ENCODE data around the gene MNX1.

The MNX1 gene

DNA sequence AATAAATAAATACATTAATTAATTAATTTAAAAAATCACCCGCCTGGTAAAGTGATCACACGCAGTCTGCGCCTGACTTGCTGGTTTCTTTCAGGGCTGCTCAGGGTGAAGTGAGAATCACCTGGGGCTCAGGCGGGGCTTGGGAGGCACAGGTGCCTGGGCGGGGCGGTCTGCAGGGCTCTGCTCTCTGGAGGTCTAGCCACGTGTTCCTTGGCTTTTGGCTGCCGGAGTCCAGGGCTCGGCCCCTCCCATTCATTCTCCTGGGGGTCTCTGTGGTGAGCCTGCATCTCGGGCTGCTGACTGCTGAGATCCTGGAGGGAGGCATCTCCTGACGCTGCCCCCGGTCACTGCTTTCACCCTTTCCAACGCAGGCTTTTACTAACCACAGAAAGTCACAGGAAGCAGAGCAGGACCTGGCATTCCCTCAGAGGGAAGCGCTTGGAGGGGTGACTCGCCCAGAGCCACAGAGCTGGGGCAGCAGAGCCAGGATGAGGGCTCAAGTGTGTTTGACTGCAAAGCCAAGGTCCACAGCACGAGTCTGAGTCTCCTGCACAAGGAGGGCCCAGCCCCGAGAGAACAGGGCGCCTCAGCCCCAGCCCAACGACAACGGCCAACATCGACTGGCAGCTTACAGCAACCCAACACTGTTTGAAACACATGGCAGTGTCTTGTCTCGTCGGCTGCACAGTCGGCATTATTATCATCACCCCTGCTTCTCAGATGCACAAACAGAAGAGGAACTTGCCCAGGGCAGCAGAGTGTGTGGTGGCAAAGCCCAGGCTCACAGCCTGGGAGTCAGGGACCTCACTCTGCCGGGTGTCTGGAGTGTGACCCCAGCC lies 22.4 kb upstream of the MNX1 start:
- no peak for DNase-seq

DNA sequence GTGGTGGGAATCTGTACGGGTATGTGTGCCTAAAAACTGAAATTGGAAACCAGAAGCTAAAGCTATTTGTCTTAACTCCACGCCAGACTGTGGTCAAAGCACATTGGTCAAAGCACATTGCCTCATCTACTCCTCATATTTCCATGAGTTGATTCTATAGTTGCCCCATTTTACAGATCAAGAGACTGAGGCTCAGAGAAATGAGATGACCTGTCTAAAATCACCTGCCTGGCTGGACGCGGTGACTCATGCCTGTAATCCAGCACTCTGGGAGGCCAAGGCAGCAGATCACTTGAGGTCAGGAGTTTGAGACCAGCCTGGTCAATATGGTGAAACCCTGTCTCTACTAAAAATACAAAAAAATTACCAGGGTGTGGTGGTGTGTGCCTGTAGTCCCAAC lies 21.7 kb upstream of the MNX1 start:
- DNase-seq: no peak

DNA sequence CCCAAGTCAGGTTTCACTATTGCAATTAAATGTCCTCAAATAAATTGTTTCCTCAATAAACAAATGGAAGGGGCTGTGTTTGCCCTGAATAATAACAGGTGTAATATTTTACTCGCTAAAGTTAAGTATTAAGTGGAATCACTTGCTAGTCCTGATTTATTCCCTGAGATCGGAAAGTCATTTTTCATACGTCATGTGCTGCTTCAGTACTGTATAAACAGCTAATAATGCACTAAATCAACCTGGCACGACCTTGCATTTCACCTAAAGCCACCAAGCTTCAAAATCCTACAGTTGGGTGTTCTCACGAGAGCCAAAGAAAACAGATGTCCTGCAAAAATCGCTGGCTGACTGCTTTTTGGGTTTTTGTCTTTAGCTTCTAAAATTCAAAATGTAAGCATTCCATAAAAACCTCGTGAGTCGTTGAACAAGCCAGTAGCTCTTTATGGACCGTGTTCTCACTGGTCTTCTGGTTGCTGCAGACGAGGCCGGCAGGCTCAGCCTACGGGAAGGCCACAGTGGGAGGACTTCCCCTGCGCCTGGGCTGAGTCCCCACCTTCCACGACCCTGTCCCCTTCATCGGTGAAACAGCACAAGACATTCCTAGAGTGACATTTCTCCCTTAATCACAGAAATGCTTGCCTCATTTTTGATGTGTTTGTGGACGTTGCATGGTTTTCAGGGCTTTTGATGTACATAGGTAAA lies 17.9 kb upstream of the MNX1 start:
- no peak for DNase-seq

DNA sequence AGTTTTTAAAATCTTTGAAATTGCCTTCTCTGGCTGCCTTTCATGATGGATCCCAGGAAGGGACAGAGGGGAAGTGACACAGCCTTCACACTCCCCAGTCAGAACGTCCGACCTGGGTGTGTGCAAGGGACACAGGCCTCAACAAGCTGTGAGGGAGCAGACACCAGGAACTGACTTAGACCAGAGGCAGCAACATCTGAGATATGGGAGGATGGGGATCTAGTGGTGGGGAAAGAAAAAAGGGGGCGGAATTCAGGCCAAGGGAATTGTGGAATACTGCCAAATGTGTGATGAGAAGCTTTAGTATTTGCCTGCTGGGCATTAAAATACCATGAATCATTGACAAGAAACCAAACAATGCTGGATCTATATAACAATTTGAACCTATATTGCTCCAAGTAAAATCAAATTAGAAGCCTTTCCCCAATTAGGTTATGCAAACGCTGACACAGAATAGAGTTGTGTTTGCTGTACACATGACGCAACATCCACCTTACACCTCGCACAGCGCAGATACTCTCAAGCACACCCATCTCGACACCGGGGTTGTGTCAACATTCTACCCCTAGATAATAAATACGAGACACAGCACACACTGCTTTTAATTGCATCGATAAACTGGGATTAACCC lies 17.2 kb upstream of the MNX1 start:
- no peak for DNase-seq

DNA sequence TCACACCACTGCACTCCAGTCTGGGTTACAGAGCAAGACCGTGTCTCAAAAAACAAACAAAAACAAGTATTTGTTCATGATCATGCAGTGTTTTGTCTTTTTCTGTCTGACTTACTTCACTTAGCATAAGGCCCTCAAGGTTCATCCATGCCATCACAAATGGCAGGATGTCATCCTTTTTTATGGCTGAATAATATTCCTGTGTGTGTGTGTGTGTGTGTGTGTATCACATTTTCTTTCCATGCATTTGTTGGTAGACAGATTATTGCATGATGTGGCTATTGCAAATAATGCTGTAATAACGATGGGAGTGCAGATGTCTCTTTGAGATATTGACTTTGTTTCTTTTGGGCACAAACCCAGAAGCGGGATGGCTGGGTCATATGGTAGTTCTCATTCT lies 14.3 kb upstream of the MNX1 start:
- DNase-seq: no peak

DNA sequence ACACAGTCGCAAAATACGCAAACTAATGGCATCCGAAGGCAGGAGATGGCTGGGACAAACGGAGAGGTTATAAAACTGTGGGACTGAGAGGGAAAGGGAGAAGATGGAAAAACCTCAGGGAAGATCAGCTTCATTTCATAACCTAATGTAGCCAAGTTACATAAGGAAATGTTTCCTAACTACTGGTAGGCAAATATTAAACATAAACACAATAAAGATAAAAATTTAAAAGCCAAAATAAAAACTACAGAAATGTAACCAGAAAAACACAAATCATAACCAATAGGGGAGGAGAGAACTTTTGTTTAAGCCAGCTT lies 13.1 kb upstream of the MNX1 start:
- DNase-seq: no peak

DNA sequence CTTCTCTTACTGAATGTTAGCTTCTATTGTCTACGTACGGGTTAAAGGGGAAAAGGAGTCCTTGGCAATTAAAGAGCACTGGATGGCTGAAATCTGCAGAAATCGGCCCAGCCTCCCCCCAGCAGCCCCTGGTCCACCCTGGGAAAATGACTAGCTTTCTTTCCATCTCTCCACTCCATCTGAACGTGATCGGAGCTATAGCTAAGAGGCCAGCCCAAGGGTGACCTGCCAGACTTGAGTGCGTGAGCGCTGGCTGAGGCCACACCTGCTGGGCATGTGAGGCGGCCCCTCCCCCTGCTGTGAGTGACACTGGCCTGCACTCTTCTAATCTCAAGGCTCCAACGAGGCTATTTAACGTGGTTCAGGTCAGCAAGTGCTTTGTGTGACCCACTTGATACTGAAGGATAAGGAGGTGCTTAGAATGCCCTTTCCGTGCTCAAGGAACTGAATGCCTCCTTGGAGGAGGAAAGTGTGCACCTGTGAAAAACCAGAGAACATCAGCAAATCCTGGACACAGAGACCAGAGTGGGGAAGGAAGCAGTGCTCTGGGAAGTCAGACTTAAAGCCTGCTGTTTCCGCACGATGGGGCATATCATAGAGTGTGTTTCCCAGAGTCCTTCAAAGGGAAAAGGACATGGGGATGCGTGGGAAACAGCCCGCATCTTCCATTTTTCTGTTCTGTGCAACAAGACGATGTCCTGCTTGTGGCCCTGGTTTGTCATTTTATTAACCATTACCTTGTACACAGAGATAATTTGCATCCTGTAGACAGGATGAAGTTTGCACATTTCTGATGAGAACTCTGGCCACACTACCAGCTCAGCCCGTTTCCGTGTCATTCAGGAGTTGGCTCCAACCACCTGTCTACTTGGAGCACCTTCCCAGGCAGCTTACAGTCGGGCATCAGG lies 12.5 kb upstream of the MNX1 start:
- DNase-seq: no peak

DNA sequence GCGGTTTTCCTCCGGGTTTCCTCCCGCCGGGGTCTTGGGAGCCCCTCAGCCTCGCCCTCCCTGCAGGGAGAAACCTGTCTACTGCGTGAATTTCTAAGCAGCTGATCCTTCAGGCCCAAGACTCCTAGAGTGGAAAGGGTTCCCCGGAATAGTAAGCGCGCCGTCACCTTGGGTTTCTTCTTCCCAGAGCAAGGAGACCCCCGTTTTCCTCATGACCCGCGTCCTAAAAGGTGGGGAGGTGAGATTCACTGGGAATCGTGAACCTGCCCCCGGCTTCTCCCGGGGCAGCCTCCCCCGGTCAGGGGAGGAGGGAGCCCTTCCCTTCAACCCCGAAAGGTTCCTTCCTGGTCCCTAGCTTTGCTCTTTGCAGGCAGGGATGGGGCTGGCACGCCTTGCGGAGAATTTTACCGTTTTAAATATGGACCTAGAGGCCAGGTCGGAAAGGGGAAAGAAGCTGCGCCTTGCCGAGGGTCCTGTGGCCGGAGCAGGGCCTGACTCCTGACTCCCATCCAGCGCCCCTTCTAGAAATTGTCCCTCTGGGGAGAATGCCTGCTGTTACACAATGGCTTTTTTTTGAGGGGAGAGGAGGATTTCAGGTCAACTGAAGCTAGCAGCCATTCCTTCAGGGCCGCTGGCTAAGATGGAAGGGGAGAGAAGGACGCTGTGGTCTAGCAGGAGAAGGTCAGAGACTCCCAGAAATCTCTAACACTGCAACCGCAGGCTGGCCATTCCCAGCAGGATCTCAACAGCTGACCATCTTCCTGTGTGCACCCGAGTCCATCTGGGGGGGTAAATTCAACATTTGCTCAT lies 11.6 kb upstream of the MNX1 start:
- no peak for DNase-seq

DNA sequence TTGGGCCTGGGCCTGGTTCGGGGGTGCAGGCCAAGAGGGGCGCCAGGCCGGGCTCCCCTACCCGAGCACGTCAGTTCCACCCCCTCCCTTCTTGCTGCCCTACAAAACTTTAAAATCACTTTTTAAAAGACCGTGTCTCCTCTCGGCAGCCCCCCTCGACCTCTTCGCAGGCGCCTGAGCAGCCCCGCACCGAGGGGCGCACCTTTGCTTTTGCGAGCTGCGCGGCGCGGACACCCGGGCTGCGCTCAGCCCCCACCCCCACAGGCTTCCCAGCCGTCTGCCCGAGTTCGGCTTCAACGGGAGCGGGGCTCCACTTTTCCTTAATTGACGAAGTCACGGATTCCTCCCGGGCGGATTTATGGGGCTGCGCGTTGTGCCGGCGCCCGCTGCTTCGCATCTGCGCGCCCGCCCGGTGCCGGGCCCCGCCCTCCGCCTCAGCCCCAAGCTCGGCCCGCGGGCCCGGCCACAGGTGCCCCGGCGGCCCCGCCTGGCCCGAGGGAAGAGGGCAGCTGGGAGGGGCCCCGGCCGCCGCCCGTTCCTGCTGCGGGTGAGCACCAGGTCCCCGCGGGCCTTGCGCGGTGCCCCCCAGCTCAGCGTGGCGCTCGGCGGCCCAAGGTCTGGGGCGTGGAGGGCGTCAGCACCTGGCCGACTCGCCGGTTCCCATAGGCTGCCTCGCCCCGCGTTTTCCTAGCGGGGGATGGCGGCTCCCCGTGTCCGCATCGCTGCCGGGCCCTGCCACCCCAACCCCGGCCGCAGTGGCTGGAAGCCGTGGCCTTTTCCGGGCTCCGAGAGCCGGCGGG lies 10.8 kb upstream of the MNX1 start:
- DNase-seq: no peak

DNA sequence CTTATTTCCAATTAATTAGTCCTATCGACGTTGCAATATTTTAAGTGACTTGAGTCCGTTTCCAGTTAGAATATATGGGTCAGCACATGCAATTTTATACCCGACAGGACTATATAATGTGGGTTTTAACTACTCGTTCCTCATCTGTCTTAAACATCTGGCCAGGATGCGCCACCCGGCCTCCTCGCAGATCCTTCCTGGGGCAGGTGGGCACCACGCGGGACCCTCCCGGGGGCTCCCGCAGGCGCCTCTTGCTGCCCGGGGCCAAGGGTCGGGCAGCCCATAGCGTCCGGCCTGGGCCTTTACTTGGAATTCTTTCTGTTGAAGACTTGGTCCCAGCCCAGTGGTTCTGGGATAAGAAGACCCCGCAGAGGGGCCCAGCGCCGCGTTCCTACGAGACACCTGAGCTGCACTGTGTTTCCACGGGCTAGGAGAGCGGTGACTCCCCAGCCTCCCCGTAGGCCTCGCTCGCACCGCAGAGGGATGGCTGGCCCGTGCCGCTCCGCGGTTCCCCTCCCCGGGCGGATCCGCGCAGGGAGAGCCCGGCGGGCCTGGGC lies 10.1 kb upstream of the MNX1 start:
- no peak for DNase-seq

DNA sequence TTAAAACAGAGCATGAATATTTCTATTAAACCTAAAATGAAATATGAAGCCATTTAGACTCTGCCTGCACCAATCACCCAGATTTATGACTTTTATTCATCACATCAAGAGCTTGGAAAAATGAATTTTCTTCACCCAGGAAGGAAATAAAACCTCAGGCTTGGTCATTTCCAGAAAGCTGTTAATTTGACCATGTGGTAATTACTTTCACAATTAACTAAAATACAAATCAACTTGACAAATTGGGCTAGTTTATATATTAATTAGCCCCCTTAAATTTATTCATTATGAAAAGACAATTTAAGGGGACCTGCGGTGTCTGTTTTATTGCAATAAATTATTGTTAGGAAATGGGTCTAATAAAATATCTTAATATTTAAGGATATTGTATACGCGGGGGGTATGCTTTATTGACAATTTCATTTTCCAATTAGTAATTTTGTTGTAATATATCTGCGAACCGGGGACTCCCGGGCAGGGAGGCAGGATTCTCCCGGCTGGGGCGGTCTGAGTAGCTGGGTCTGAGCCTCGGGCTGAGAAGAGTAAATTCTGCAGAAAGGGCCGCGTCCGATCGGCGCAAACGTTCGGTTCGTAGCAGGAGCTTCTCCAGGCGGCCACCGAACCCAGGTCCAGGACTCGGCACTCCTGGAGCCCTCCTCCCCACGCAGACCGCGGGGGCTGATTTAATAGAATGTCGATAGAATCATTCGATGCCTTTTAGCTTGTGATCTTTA lies 9.4 kb upstream of the MNX1 start:
- no peak for DNase-seq

DNA sequence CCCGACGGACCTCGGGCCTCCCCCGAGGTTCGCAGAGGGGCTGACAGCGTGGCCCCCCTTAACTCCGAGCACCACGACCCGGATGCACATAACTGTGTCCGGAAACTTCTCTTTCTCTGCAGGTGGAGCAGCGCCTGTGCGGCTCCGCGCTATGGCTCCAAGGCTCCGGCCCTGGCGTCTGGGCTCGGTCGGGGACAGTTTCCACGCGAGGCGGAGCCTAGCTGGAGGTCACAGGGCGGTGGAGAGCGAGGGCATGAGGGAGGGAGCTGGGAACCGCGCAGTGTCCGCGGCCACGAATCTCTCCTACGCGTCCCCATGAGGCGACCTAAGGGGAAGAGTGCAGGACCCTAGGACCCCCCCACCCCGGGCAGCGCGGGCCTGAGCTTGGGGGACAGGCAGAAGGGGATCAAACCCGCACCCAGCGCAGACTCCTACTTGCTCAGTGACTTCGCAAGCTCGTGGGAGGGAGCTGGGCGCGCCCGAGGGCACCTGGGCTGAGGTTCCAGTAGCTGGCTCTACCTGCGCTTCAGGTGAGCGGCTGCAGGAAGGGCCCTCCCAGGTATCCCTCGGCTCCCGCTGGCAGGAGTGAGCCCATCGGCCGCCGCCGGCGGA lies 8.6 kb upstream of the MNX1 start:
- DNase-seq: no peak

DNA sequence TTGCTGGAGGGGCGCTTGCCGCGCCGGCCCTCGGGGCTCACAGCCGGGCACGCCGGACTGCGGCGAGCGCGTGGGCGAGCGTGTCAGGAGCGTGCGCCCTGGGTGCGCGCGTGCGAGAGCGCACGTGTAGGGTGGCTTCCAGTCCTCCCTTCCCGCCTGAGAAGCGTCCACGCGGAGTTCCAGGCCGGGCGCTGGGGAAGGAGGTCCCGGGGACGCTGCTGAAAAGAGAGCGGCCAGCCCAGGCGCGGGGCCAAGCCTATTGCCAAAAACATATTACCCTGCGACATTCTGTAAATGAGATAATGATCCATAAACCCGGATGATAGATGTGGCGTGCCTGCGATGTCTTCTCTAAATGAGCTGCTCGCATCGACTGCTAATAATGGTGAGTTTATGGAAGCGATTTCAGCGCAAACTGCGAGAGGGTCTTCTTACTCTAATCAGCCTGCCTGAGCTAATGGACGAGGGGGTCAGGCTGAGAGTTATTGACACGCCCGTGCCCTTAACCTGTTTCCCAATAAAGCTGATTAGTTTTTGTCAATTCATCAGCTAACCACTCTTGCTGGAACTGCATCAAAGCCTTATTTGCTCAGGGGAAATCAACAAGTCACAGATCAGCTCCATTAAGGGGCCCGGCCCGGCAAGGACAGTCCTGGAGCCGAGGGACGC lies 8.0 kb upstream of the MNX1 start:
- no peak for DNase-seq

DNA sequence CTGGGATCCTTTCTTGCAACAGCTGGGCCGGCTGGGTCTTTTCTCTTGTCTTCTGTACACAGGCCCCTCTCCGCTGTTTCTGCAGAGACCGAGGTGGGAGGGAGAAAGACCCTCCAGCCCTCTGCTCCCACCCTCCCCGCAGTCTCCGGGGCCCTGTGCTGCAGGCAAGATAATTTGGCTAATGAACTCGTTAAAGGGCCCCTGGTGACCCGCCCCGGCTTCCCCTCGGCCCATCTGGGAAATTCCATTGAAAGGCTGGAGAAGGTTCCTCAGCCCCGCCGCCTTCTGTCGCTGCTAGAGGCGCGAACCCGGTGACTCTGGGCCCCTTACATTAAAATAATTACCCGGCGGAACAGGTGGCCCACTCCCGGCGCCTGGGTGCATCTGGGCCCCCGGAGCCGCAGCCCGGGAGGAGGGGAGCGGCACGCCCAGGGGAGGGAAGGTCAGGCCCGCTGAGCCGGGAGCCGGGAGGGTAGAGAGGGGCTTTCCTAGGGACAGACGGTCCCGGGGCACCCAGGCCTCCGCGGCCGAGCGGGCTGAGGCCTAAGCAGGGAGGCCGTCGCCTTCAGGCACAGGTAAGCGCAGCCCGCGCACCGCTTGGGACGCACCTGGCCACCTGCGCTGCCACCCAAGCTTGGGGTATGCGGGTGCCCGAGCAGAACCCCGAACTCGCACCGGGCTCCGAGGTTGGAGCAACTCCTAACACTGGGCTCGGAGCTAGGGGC lies 7.3 kb upstream of the MNX1 start:
- DNase-seq: no peak

DNA sequence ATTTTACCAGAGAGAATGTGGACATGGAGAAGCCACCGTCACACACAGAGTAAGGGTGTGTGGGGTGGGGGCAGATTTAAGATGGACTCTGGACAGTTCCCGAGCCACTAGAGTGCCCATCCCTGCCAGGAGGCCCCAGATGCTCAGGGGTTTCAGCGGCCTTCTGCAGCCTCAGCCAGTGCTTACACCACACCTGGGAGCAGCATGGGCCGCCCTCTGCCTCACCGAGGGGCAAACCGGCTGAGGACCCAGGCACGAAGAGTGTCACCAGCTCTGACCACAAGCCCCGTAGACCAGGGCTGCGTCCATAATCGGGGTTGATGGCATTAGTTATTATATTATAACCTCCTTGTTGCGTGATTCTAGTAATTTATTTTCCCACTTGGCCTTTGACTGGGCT lies 6.7 kb upstream of the MNX1 start:
- DNase-seq: no peak

DNA sequence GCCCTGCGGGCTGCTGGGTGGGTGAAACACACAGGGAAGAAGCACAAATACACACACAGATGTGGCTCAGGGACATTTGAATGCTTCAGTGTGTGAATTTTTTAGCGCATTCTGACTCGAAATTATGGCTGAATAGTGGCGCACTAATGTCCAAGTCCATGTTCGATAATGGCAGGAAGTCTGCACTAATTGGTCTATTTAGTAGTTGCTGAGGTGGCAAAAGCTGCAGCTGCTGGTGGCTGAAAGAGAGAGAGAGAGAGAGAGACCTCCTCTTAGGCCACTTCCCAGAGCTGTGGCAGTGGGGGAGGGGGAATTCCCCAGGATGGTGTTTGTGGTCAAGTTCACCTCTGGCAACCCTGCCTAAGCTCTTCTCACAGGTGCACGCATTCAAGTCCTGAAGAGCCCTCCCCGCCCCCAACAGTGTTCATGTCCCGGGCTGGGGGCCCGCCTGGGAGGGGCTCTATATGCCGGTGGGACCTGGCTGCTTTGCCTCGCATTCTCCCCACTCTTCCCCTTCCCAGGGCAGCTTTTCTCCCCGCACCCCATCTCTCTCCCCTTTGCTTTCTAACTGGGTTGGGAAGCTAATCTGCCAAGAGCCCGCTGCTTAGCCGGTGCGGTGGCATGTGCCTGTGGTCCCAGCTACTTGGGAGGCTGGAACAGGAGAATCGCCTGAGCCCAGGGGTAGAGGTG lies 6.0 kb upstream of the MNX1 start:
- no peak for DNase-seq

DNA sequence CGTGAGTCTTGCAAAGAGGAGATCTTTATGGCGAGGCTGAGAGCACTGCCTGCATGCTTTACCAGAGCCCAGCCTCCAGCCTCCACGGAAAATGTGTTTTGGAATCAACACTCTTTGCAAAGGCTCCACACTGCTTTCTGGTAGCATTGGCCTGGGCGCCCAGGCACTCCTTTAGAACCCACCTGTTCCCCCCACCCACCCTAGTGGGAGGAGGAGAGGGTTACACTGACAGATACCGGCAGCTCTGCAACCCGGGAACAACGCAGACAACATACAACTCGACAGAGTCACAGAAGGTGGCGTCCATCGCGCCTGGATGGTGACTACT lies 5.5 kb upstream of the MNX1 start:
- DNase-seq: no peak
